Stimulated activated CD4-positive, alpha-beta T cell treated with anti-CD3 and anti-CD28 coated beads, Interleukin-15, amount 100 ng/mL, for 48 hours (primary cell): ENCODE results near the gene RPS6KA2.
"Not testable (repeated sequence)": the region's sequence is repeated elsewhere in the genome, so short reads cannot be mapped to it uniquely, and the experiment has no call there.

Experiments
- DNase-seq, 2 donors: peaks; one replicate each; pipeline ENCODE4 v3.0.0-alpha.2; 2020; ENCODE audit warnings: low read depth in 2 of 2

RPS6KA2 gene

DNA sequence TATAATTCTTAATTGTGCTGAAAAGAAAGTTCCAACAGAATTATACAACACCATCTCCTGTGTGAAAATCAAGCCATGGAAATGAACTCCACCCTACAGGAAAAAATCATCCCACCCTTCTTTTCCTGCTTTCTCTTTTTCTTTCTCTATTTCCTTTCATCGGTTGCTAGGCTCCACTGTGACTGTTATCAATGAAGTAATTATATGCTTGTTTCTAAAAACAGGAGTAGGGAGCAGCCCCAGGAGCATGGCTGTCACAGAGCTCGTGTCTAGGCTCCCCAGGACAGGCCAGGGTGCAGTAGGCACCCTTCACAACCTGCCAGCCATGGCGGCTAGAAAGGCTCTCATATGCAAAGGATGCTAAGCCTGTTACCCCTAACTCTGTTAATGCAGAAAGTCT lies 257.3 kb downstream of the RPS6KA2 start:
- DNase-seq: no peak

DNA sequence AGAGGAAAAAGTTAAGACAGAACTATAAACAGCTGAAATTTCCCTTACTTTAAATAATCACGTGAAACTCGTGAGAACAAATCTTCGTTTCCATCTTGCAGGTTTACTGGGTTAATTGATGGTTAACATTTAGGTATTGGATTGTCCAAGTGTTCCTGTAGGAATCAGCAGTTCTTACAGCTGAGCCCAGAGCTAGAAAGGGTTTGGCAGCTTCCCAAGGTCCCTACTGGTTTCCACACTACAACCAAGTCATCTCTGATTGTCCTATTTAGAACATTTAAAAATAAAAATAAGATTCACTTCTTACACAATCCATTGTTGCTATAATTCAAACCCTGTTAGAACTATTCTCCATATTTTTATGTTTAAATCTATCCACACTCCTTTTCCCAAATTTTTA lies 260.1 kb downstream of the RPS6KA2 start:
- DNase-seq: no peak

DNA sequence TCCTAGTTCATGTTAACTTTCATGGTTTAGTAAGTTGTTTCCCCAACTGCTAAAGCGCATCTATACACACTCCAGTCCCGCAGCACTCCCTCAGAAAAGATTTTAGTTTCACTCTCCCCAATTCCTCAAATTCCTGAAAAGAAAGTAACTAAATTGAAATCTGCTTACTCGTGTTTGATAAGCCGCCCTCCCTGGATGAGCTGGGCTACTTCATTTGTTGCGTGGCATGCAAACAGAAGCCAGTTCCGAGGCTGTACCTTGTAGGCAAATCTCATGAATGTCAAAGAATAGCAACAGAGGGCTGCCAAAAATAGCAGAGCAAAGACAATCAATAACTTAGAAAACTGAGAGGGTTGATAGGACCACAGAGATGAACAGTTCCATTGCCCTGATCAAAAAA lies 261.2 kb downstream of the RPS6KA2 start:
- DNase-seq: no peak

DNA sequence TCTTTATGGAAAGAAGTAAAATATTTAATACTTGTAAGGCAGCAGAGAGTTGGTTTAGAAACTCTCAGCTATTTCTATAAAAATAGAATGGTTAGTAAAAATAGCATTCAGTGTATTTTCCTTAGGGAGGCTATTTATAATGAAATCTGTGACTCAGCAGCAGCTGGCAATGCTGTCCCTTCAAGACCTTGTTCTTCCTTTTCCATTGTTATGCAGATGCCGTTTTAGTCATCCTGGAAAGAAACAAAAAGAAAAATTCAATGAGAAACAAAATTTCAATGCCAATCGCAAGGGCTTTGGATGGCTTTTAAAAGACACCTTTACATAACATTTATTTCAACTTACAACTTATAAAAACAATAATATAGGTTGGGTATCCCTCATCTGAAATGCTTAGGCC lies 261.8 kb downstream of the RPS6KA2 start:
- DNase-seq: no peak

DNA sequence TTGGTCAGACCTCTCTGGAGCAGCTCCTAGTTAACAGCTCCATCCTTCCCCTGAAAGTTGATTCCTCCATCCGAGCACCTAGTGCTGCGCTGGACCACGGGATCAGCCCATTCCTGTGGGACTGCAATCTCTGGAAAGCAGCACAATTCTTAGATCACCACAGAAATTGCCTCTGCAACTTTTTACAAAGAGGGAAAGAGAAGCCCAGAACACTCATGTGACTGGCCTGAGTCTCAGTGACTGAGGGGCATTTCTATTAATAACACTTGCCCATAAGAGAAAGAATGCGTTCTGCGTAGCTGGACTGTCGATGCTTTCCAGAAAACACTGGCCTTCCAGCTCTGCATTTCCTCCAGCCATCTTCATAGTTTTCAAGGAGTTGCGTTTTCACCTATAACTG lies 262.6 kb downstream of the RPS6KA2 start:
- DNase-seq: no peak

DNA sequence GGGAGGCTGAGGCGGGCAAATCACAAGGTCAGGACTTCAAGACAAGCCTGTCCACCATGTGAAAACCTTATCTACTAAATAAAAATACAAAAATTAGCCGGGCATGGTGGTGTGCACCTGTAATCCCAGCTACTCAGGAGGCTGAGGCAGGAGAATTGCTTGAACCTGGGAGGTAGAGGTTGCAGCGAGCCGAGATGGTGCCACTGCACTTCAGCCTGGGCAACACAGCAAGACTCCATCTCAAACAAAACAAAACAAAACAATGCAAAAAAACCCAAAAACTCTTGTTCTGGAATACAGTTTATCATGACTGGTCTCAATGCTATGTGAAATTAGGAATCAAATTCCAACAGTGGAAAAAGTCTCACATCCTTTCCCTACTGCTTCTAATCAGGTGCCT lies 264.6 kb downstream of the RPS6KA2 start:
- not testable (repeated sequence) for DNase-seq

DNA sequence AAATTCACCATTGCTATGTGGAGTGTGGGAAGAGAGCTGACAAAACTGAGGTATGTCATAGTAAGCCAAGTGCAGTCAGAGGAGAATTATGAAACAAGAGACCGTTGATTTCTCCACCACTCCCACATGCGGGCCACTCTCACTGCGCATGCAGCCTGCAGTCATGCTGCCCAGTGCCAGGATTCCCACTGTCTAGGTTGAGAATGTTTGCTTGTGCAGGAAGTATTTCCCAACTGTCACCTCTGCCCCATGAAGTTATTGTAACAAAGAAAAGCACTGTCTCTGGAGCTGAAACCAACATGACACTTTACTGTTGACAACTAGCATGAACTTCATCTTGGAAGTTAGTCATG lies 266.0 kb downstream of the RPS6KA2 start:
- DNase-seq: no peak

DNA sequence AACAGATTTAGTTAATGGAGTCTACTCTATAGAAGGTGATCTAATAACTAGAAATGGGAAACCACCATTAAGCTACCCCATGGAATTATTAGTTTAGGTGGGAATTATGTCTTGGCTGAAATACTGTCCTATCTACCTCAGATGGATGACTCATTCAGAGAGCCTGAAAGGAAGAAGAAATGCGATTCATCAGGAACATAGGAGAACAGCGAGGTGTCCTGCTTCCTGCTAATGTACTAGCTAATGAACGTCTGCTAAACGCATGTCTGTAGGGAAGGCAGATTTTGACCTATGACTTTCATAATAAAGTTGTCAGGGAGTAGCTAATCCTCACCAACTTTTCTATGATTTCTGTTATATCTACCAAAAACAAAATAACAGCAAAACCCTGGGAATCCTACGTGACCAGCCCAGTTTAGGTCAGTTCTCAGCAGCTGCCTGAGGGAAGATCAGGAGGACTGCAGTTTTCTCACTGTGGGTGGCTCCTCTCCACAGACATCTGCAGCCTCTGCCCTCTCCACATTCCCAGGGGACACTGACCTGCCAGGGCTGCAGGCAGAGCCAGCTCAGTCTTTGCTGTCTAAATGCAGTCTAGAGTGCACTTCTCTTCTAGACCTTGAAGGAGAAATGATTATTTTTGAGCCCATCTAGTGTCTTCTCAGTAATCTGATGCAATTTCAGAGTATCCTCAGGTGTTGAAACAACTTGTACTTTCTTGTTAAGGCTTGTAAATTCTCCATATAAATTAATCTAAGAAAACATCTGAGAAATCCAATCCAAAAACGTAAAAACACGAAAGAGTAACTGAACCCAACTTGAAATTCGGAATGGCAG lies 266.6 kb downstream of the RPS6KA2 start:
- DNase-seq: no peak
